Tibial nerve (tissue), 4 donors: ENCODE measurements around the gene PARD3B.

Experiments used
- CTCF ChIP-seq, 5 experiments: fragments of 200-600 bp in 3 of 5; fragments of 450-650 bp in 2 of 5; sonication (generic) in 3 of 5; IDR thresholded peaks; one replicate each; pipeline ENCODE4 v1.5.1; 2016 to 2019; ENCODE audit warnings: antibody characterized with exemption in 5 of 5, mild to moderate bottlenecking in 3 of 5, moderate library complexity in 2 of 5
- EP300 ChIP-seq, 2 donors: sonication (generic); formaldehyde crosslinking; IDR thresholded peaks; one replicate each; pipeline ENCODE4 v1.6.1; 2017; ENCODE audit warnings: antibody characterized with exemption in 2 of 2, mild to moderate bottlenecking in 1 of 2
- POLR2A ChIP-seq, 2 donors: fragments of 450-650 bp; IDR thresholded peaks; one replicate each; pipeline ENCODE4 v1.6.1; 2017; ENCODE audit warnings: antibody characterized with exemption in 2 of 2, mild to moderate bottlenecking in 2 of 2, moderate library complexity in 2 of 2

GRCh38 chr2:205273627-205274026 is 728.4 kb downstream of the PARD3B start:
- TF ChIP-seq CTCF (IDR thresholded peaks at IDR 0.05) (no peak), POLR2A (IDR thresholded peaks at IDR 0.05) (no peak), EP300 (IDR thresholded peaks at IDR 0.05) (no peak)
